Motor neuron (in vitro differentiated cells): ENCODE results near the gene POLR2H. TPM values are rescaled to one million over a fixed set of nuclear protein-coding genes. Genes with fewer than 3 reads are reported as not detected.

ENCODE experiments used
- ATAC-seq, 8 experiments: fragments of 200-7000 bp; cut with Tn5 transposase; replicated peaks in 6 of 8; 2 replicates each; pipeline ENCODE4 v1.8.0; 2021; ENCODE audit warnings: mild to moderate bottlenecking in 8 of 8, moderate library complexity in 8 of 8
- H3K27ac ChIP-seq, 2 donors: fragments of 250-450 bp; sonication (Bioruptor Pico); 2 replicates each; pipeline ENCODE4 v1.9.0; 2021; ENCODE audit warnings: antibody characterized with exemption in 2 of 2, mild to moderate bottlenecking in 2 of 2, moderate library complexity in 1 of 2
- H3K4me1 ChIP-seq, 2 donors: fragments of 250-450 bp; sonication (Bioruptor Pico); replicated peaks in 1 of 2; 2 replicates each; pipeline ENCODE4 v1.6.1; 2021; ENCODE audit warnings: antibody characterized with exemption in 2 of 2, mild to moderate bottlenecking in 2 of 2, moderate library complexity in 1 of 2
- H3K4me3 ChIP-seq, 5 donors: fragments of 250-450 bp; sonication (Bioruptor Pico); 2 replicates each; pipeline ENCODE4 v1.9.0; 2021; ENCODE audit warnings: antibody characterized with exemption in 5 of 5, mild to moderate bottlenecking in 5 of 5, moderate library complexity in 4 of 5
- WGBS, 10 experiments: fragments of 450-650 bp; shearing (Covaris generic); methylation state at CpG; one replicate each; pipeline ENCODE4 v1.0.0; 2022; 5-methylcytosine and 5-hydroxymethylcytosine counted together
- in situ Hi-C, 9 experiments: fragments of 400-800 bp; cut with MboI; loops; one replicate each; pipeline ENCODE4 v1.15.0; 2021; ENCODE audit warnings: low sequenced_read_pairs in 9 of 9, low pct_unique_long_range_greater_than_20kb in 2 of 9; ENCODE audit not compliant: unreplicated experiment in 9 of 9
- total RNA-seq, 8 experiments: library from RNA; unstranded; fragments of 300-600 nt; gene quantifications; 2 replicates each; pipeline versions ENCODE4 v1.2.3 to v1.2.4, GENCODE V29; 2022

POLR2H gene
- total RNA-seq, 8 experiments from 2014 or later = 61.7 to 120 (median 98.1) TPM

DNA sequence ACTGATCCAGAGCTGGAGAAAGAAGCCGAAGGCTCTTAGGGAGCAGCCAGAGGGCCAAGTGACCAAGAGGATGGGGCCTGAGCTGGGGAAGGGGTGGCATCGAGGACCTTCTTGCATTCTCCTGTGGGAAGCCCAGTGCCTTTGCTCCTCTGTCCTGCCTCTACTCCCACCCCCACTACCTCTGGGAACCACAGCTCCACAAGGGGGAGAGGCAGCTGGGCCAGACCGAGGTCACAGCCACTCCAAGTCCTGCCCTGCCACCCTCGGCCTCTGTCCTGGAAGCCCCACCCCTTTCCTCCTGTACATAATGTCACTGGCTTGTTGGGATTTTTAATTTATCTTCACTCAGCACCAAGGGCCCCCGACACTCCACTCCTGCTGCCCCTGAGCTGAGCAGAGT is 27.9 kb downstream of the POLR2H start:
- no peak overlapping the region for H3K4me3 ChIP-seq
- ATAC-seq = no peak
- no peak overlapping the region for H3K27ac ChIP-seq
- in situ Hi-C loops = loop anchor here in 1 of 9 experiments (25.0 kb wide), 1 partner anchor 148 kb away; no protein-coding TSS in a partner anchor
- peaks cover 0 to 7% of the 10 kb centered on the region in 2 donors for H3K4me1 ChIP-seq
- WGBS, 10 experiments = 20 to 60% (median 42%) methylated on average over 1 to 4 of the region's 5 CpGs; no CpG with 5 or more reads in 4 of the 10 experiments

DNA sequence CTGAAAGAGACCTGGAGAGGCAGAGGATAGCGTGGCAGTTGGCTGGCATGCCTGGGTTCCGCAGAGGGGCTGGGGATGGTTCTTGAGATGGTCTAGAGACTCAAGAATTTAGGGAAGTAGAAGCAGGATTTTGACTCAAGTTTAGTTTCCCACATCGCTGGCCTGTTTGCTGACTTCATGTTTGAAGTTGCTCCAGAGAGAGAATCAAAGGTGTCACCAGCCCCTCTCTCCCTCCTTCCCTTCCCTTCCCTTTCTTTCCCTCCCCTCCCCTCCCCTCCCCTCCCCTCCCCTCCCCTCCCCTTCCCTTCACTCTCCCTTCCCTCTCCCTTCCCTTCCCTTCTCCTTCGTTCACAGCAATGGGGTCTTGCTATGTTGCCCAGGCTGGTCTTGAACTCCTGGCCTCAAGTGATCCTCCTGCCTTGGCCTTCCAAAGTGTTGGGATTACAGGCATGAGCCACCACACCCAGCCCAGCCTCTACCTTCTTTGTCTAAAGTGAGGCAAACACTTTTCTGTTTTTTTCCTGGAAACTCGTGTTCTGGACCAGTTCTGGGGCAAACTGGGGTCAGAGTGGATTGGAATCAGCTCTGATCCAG is 28.5 kb downstream of the POLR2H start:
- H3K27ac ChIP-seq = no peak overlapping the region
- ATAC-seq = no peak
- in situ Hi-C loops = loop anchor here in 1 of 9 experiments (25.0 kb wide), 1 partner anchor 147 kb away; no protein-coding TSS in a partner anchor
- 33 to 100% (median 92%) methylated on average over 1 to 2 of the region's 5 CpGs; no CpG with 5 or more reads in 5 of the 10 experiments for WGBS, 10 experiments
- H3K4me3 ChIP-seq = no peak overlapping the region
- peaks cover 0 to 7% of the 10 kb centered on the region in 2 donors for H3K4me1 ChIP-seq

DNA sequence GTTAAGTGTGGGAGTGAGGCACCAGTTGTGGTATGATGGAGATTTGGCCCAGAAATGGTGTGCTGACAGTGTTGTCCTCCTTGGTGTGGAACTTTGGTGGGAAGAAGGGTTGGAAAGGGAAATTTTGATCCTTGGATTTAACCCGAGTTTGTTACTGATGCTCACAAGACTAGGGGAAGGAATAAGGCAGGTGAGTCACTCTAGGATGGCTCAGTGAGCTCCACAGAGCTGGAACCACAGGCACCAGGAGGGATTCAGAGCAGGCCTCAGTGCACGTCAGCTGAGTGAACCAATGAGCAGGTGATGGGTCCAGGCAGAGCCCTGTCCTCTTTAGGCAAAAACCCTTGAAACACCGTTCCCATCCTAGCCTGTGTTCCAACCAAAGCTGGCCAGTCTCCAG is 29.8 kb downstream of the POLR2H start:
- Histone ChIP-seq H3K4me3 (no peak overlapping the region), H3K4me1 (peaks cover 0 to 7% of the 10 kb centered on the region in 2 donors), H3K27ac (no peak overlapping the region)
- in situ Hi-C loops = loop anchor here in 1 of 9 experiments (25.0 kb wide), 1 partner anchor 146 kb away; no protein-coding TSS in a partner anchor
- ATAC-seq = peak in 1 of 8 experiments; percentile 5
- 0 to 88% (median 65%) methylated on average over 1 to 3 of the region's 3 CpGs; no CpG with 5 or more reads in 5 of the 10 experiments for WGBS, 10 experiments

DNA sequence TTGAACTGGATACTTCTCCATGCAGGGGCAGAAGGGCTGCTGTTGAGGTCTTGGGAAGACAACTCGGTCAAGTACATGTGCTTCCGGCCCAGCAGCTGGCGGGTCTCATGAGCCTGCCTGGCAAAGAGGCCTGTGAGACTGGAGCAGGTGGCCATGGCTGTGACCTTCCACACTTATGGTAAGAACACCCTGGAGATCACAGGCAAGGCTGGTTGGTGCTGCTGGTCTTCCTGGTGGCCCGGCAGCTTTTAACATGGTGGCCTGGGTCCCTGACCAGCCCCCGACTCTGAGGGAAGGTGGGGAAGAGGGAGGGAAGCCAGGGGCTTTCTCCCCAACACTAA is 33.8 kb downstream of the POLR2H start:
- ATAC-seq = no peak
- Histone ChIP-seq H3K4me3 (no peak overlapping the region), H3K27ac (no peak overlapping the region), H3K4me1 (no peaks in the 10 kb centered on the region)
- 0 to 79% (median 60%) methylated on average over 1 to 2 of the region's 5 CpGs; no CpG with 5 or more reads in 5 of the 10 experiments for WGBS, 10 experiments
- in situ Hi-C loops = loop anchor here in 1 of 9 experiments (25.0 kb wide), 1 partner anchor 142 kb away; no protein-coding TSS in a partner anchor

DNA sequence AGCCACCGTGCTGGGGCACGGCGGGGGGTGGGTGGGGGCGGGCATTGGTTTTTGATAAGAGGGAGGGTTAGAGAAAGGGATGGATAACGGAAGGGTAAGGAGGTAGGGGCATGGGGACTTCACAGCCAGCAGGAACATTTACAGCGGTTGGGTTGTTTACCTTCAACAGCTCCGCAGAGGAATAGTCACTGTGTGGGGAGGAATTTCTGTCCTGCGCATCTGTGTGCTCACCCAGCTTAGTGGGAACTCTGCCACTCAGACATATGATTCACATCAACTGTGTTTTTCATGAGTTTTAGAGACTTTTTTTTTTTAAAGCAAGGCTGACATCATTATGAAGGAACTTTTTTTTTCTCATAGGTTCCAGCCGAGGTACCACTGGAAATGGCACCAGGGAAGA is 37.9 kb downstream of the POLR2H start:
- in situ Hi-C loops = loop anchor here in 1 of 9 experiments (25.0 kb wide), 1 partner anchor 138 kb away; no protein-coding TSS in a partner anchor
- WGBS, 10 experiments = 0 to 80% (median 35%) methylated on average over 1 to 5 of the region's 9 CpGs; no CpG with 5 or more reads in 2 of the 10 experiments
- H3K4me1 ChIP-seq = peaks cover 0 to 2% of the 10 kb centered on the region in 2 donors
- H3K4me3 ChIP-seq = no peak overlapping the region
- ATAC-seq = peak in 3 of 8 experiments; percentile 51 to 93 (median 83)
- no peak overlapping the region for H3K27ac ChIP-seq

DNA sequence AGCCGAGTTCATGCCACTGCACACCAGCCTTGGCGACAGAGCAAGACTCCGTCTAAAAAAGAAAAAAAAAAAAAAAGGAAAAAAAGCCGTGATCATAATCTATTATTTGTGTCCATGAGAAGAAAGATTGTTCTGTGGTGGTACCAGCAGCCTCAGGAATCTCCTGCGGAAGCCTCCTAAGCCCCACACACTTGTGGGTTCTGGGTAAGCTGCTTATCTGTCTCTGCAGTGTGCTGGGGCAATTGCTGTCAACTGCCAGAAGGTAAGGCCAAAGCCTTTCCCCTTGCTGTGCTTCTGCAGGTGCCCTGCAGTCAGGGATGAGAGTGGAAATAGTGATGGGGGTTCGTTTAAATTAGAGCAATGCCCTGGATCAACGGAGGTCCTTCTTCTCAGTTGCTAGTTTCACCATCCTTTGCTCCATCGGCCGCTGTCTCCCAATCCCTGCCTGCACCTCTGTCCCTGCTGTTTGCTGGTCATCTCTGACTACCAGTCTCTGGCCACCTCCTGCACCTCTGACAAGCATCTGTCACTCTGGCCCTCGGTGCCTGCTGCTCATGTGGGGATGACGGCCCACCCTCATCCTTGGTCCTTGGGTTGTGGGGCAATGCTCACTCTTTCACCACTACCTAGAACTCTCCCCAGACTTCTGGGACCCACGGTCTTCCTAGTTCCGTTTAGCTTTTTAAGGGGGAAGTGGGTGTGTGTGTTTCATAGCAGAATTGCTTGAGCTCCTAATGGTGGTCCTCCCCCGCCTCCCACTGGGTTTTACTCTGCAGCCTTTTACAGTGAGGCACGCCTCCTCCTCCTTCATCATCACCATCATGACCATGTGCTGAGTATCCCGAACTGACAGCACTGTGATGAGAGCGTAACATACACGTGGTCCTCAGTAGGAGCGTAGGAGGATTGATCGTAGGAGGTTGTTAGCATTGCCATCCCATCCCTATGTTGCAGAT is 43.8 kb downstream of the POLR2H start:
- in situ Hi-C loops = loop anchor here in 1 of 9 experiments (25.0 kb wide), 1 partner anchor 132 kb away; no protein-coding TSS in a partner anchor
- peaks cover 0 to 2% of the 10 kb centered on the region in 2 donors for H3K4me1 ChIP-seq
- ATAC-seq = no peak
- no peak overlapping the region for H3K27ac ChIP-seq
- 49 to 95% (median 86%) methylated on average over 4 to 12 of the region's 20 CpGs; no CpG with 5 or more reads in 1 of the 10 experiments for WGBS, 10 experiments
- no peak overlapping the region for H3K4me3 ChIP-seq

DNA sequence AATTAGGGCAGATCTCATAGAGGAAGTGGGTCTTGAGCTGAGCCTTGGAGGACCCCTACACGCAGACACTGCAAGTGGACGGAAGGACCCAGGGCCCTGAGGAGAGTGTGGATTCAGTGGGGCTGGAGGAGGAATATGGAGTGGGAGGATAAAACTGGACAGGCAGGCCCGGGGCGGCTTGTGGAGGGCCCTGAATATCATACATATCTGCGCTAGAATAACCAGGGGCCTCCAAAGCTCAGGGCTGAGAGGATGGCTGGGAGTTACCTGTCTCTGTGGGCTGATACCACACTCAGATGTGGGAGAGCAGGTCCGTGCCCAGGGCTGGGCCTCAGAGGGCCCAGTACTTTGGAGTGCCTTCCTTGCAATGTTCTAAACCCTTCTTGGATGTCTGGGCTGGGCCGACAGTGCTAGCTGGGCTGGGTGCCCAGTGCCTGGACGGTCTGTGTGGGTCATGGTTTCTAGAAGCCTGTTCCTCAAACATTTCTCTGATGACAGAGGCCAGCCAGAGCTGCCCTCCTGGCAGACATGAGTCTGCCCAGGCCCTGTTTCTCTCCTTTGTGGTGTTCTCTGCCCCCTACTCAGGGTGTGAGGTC is 47.9 kb downstream of the POLR2H start:
- Histone ChIP-seq H3K27ac (no peak overlapping the region), H3K4me3 (no peak overlapping the region), H3K4me1 (peaks cover 0 to 1% of the 10 kb centered on the region in 2 donors)
- in situ Hi-C loops = loop anchor here in 1 of 9 experiments (25.0 kb wide), 1 partner anchor 128 kb away; no protein-coding TSS in a partner anchor
- ATAC-seq = peak in 2 of 8 experiments; percentile 30 to 55
- 20 to 100% (median 70%) methylated on average over 1 to 3 of the region's 8 CpGs; no CpG with 5 or more reads in 6 of the 10 experiments for whole genome bisulfite sequencing, 10 experiments

DNA sequence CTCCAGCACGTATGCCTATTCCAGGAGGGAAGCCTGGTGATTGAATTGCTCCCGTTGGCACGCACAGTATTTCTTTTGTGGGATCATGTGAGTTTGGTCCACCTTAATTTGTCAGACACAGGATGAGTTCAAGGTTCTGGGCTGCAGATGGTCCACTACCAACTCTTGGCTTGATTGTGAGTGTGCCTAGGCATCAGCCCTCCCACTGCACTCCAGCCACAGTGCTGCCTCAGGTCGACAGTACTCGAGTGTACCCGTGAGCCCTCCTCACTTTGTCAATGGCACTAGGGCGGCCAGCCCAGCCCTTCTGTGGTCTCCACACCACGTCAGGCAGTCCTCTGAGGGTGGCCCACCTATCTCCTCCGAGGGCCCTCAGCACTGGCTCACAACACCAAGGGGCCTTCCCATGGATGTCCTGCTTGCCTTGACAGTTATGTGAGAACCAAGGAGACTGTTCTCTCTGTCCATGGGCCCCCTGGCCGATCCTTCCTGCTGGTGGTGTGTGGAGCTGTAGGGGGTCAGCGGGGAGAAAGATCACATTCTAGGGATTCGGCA is 48.5 kb downstream of the POLR2H start:
- Histone ChIP-seq H3K4me1 (peaks cover 2 to 7% of the 10 kb centered on the region in 2 donors), H3K4me3 (no peak overlapping the region), H3K27ac (no peak overlapping the region)
- in situ Hi-C loops = loop anchor here in 1 of 9 experiments (25.0 kb wide), 1 partner anchor 127 kb away; no protein-coding TSS in a partner anchor
- WGBS, 10 experiments = 66 to 100% (median 90%) methylated on average over 1 to 7 of the region's 12 CpGs; no CpG with 5 or more reads in 1 of the 10 experiments
- no peak for ATAC-seq

DNA sequence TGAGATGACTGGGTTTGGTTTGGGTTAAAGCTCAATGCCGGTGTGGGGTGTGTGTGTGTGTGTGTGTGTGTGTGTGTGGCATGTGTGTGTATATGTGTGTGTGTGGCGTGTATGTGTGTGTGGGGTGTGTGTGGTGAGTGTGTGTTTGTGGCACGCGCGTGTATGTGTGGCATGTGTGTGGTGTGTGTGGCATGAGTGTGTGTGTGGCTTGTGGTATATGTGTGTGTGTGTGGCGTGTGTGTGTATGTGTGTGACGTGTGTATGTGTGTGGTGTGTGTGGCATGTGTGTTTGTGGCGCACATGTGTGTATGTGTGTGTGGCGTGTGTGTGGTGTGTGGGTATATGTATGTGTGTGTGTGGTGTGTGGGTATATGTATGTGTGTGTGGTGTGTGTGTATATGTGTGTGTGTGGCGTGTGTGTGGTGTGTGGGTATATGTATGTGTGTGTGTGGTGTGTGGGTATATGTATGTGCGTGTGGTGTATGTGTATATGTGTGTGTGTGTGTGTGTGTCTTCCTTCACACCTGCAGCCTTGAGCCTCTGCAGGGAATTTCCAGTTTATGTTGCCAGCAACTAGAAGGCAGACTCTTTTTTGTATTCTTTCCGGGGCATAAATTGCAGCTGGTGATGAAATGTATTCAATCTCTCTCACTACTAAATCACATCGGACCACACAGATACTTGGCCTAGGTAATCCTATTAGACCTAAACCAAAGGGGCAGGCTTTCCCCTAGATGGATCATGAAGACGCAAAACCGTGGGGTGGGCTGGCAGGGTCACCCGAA is 53.1 kb downstream of the POLR2H start:
- in situ Hi-C loops = loop anchor here in 1 of 9 experiments (25.0 kb wide), 1 partner anchor 123 kb away; no protein-coding TSS in a partner anchor
- WGBS, 10 experiments = 0 to 66% (median 25%) methylated on average over 1 to 6 of the region's 16 CpGs; no CpG with 5 or more reads in 2 of the 10 experiments

DNA sequence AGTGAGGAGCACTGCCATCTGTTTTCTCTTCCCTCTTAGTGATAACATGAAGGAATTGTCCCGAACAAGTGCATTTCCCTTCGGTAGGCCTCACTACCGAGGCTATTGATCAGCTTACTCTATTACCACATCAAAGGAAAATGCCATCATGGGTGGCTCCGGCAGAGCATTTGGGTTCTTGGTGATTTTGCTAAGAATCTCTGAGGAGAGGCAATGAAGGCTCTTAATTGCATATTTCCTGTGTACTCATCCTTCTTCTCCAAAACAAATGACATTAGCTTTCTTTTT is 53.6 kb downstream of the POLR2H start:
- in situ Hi-C loops = loop anchor here in 1 of 9 experiments (25.0 kb wide), 1 partner anchor 122 kb away; no protein-coding TSS in a partner anchor
- Histone ChIP-seq H3K4me1 (peaks cover 12% of the 10 kb centered on the region in 2 donors), H3K4me3 (no peak overlapping the region), H3K27ac (peak overlapping the region in 1 of 2 donors; percentile 22)
- WGBS, 10 experiments = 0 to 84% (median 13%) methylated on average over 1 to 4 of the region's 4 CpGs; no CpG with 5 or more reads in 2 of the 10 experiments
- ATAC-seq = peak in 5 of 8 experiments; percentile 17 to 74 (median 57)

More for the DNA sequence above, 53.1 kb downstream of the POLR2H start:
- Histone ChIP-seq H3K4me3 (no peak overlapping the region), H3K4me1 (peaks cover 12% of the 10 kb centered on the region in 2 donors), H3K27ac (peak overlapping the region in 1 of 2 donors; percentile 22)
- ATAC-seq = peak in 5 of 8 experiments; percentile 29 to 81 (median 66)

DNA sequence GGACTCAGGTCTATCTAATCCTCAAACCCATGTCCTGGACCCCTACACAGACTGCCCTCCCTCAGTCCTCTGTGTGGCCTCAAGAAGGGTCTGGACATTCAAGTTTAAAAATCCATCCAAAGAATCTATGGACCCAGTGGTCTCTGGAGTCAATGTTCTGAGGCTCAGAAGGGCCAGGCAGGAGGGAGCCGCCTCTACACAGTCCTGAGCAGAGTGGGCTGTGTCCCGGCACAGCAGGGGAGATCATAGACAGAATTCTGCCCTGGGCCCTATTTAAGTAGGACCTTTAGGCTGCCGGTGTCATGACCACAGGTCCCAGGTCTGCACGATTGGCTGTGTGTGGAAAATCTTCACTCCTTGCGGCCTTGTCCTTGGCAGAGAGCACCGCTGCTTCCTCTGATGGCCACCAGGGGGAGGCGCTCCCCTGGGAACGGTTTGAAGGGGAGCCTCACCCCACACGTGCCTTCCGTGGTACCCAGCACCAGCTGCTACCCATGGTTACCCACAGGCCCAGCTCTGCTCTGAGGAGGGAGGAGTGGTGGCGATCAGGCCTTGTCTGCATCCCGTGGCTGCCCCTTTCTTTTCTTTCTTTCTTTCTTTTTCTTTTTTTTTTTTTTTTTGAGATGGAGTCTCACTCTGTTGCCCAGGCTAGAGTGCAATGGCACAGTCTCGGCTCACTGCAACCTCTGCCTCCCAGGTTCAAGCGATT is 56.3 kb downstream of the POLR2H start:
- ATAC-seq = peak in 7 of 8 experiments; percentile 29 to 100 (median 66)
- 0 to 70% (median 13%) methylated on average over 1 to 10 of the region's 14 CpGs; no CpG with 5 or more reads in 3 of the 10 experiments for WGBS, 10 experiments
- in situ Hi-C loops = loop anchor here in 1 of 9 experiments (25.0 kb wide), 1 partner anchor 120 kb away; no protein-coding TSS in a partner anchor
- Histone ChIP-seq H3K4me1 (peaks cover 12% of the 10 kb centered on the region in 2 donors), H3K27ac (no peak overlapping the region), H3K4me3 (no peak overlapping the region)
